Activated CD4-positive, CD25-positive, alpha-beta regulatory T cell treated with anti-CD3 and anti-CD28 coated beads, Interleukin-2, amount 50 U/mL, for 16 hours (primary cell): ENCODE results near the gene GRHPR.
"Not testable (repeated sequence)": the region's sequence is repeated elsewhere in the genome, so short reads cannot be mapped to it uniquely, and the experiment has no call there.

Experiments
- DNase-seq: peaks from one replicate; pipeline ENCODE4 v3.0.0-alpha.2; 2020; ENCODE audit warnings: low read depth, low spot score

GRHPR gene

GRCh38 chr9:37421914-37422288 is 595 bp upstream of the GRHPR start:
- no peak for DNase-seq

GRCh38 chr9:37423508-37423907 is 1.0 kb downstream of the GRHPR start:
- no peak for DNase-seq

DNA sequence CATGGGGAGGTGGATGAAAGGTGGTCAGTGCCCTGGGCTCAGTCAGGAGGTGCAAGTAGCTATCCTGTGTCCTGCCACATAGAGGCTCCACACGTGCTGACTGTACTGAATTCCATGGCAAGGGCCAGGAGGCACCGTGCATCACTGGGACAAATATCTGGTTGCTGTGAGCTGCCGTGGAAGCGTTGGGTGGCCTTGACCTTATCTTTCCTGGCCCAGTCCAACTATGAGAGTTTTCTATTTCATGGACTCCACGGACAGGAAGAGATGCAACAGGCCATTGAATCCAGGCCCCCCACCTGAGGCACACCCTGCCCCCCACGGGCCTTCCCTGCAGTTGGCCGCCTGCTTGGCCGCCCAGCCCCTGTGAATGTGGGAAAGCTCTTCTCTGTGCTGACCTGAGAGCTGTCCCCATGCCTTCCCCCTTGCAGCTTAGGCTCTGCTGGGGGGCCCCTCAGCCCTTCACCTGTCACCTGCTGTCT is 1.7 kb downstream of the GRHPR start:
- no peak for DNase-seq

DNA sequence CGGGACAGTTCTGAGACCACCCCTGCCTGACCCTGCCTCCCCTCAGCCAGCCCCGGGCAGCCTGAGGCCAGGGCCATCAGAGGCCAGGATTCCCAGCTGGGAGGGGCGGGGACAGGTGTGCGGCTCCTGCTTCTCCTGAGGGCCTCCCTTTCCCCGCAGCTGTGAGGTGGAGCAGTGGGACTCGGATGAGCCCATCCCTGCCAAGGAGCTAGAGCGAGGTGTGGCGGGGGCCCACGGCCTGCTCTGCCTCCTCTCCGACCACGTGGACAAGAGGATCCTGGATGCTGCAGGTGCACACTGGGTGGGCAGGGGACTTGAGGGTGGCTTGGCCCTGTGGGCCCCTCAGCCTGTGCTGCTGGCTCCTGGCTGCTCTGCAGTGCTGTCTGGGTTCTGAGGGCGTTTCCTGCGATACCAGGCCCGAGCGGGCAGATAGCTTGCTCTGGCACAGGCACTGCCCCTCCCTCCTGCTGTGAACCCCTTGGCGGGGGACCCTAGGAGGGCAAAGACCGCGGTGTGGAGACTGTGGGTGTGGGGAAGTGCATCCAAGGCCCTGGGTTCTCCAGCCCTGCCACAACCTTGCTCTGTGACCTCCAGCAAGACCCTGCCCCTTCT is 2.3 kb downstream of the GRHPR start:
- DNase-seq: no peak

GRCh38 chr9:37425298-37425752 is 2.8 kb downstream of the GRHPR start:
- no peak for DNase-seq

DNA sequence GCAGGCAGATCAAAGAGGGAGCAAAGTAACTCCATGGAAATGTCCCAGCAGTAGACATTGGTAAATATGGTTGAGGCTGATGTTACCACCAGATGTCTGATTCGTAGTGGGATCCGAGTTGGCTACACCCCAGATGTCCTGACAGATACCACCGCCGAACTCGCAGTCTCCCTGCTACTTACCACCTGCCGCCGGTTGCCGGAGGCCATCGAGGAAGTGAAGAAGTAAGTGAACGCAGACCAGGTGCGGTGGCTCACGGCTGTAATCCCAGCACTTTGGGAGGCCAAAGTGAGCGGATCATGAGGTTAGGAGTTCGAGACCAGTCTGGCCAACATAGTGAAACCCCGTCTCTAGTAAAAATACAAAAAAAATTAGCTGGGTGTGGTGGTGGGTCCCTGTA is 3.9 kb downstream of the GRHPR start:
- DNase-seq: not testable (repeated sequence)

DNA sequence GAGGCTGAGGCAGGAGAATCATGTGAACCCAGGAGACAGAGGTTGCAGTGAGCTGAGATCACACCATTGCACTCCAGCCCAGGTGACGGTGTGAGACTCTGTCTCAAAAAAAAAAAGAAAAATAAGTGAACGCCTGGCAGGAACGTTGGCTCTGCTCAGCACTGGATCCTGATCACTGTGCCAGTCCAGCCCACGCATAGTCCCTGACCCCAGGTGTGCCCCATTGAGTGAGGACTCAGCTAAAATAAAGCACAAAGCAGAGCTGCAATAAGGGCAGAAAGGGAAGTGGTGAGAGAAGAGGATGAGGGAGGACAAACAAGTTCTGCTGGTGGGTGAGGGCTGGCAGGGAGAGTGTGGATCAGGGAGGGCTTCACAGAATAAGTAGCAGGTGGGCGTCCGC is 4.3 kb downstream of the GRHPR start:
- no peak for DNase-seq

DNA sequence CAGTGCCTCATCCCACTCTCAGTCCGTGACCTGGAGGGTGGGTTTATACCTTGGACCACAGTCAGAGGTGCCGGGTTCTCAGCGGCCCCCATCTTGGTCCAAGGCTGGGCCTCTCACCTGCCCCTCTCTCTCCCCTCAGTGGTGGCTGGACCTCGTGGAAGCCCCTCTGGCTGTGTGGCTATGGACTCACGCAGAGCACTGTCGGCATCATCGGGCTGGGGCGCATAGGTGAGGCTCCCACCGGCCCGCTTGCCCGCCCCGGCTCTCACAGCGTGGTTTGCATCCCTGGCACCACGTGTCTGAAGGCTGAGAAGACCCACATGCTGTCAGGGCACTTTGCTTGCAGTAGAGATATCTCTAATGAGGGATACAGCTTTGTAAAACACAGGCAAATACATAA is 5.8 kb downstream of the GRHPR start:
- DNase-seq: no peak

GRCh38 chr9:37429441-37430285 is 7.2 kb downstream of the GRHPR start:
- DNase-seq: no peak

DNA sequence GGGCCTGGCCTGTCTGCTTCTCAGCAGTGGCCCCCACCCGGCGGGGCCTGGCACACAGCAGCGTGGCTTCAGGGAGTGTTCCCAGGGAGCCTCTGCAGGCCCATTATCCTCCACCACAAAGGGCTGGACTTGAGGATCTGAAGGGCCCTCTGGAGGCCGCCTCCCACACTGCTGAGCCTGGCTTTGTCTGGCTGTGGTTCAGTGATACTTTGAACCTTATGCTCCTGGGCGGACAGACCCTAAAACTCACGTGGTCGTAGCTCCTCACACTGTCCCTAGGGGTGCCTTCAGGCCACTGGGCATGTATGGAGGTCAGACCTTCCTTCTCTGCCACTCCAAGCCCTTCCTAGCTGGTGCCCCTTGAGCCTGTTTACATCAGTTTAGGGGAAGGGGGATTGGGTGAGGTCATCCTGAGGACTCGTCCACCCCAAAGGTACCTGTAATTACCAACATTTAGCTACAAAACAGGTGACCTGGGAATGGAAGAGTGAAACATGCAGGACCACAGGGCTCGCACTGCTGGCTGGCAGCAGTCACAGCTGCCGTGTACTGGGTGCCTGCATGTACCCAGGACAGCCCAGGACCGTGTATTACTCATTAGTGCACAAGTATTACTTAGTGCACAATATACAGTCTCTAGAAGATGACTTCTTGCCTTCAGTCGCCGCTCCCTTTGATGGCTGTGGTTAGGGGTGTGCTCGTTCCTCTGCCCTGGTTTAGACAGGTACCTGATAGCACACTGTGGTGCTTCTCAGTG is 8.5 kb downstream of the GRHPR start:
- no peak for DNase-seq

GRCh38 chr9:37432020-37432419 is 9.5 kb downstream of the GRHPR start:
- no peak for DNase-seq

- no peak for DNase-seq
Measured at GRCh38 chr9:37433867-37434371, 11.4 kb downstream of the GRHPR start.

- DNase-seq: no peak
Measured at GRCh38 chr9:37436540-37436939, 14.0 kb downstream of the GRHPR start.

- DNase-seq: no peak
Measured at GRCh38 chr9:37437010-37437409, 14.5 kb downstream of the GRHPR start.

DNA sequence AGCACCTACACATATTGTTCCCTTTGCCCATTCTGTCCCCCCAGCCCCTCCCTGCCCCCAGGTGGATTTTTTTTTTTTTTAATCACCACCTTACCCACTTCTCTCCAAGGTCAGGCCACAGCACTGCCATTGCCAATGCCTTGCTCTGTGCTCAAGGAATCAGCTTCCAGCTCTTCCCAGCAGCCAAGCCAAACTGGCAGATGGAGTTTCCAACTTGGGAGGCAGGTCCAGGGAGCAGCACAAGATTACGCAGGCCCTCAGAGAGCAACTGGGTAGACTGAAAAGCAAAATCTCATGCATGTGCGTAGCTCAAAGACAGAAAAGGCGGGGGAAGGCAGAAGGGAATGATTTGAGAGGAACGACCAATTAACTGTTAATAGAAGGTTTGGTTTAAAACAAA is 15.1 kb downstream of the GRHPR start:
- no peak for DNase-seq

DNA sequence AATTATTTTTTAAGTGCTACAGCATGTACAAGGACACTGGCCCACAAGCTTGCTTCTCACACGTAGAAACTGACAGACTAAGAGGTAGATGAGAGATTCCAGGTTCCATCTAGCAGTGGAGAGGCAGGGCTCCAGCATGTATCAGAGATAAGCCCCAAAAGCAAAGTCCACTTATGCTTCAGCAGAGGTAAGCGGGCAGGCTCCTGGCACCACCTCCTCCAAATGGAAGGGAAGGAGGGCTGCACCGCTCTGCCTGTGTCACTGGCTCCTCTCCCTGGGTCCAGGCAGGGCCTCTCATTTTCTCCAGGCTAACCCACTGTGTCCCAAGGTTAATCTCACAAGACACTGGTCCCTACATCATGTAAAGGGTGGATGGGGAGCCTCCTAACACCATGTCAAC is 15.9 kb downstream of the GRHPR start:
- no peak for DNase-seq

- DNase-seq: no peak
Measured at GRCh38 chr9:37441776-37442370, 19.4 kb downstream of the GRHPR start.

DNA sequence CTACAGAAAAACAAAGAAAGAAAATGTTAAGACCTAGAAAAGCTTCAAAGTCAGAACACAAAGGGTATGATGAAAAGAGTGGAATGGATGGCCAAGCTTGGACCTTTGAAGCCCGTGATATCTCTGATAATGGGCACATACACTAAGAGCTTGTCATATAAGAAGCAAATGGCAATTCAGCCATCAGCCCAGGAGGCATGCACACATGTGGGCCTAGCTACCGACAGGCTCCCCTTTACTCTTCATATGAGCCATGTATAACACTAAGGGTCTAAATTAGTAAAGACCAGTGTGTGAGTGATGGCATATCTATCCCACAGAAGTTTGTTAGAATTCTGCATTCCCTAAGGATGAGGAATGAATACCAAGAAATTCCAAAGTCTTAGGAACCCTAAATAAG is 20.1 kb downstream of the GRHPR start:
- no peak for DNase-seq

GRCh38 chr9:37443566-37443965 is 21.1 kb downstream of the GRHPR start:
- DNase-seq: no peak

DNA sequence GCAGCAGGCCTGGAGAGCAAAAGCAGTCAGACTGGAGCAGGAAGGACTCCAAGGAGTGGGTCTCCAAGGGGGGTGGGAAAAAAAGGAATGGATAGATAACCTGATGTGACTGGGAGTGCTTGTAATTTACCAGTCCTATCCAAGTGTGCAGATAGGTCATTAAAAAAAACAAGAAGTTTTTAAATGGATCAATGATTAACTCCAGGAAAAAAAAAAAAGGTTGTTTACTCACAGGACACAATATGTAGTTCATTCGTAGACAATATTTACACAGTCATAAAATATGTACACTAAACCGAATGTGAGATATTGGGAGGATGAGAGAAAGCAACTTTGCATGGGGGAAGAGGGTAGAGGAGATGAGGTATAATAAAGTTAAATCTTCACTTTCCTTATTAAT is 22.4 kb downstream of the GRHPR start:
- DNase-seq: no peak

GRCh38 chr9:37445832-37446231 is 23.3 kb downstream of the GRHPR start:
- DNase-seq: no peak

GRCh38 chr9:37446401-37446800 is 23.9 kb downstream of the GRHPR start:
- DNase-seq: no peak
